CD8-positive, alpha-beta memory T cell (primary cell): Measurements from ENCODE around the gene GNG13. TPM values are rescaled to one million over a fixed set of nuclear protein-coding genes. Genes with fewer than 3 reads are reported as not detected.
"Not testable (repeated sequence)": the region's sequence is repeated elsewhere in the genome, so short reads cannot be mapped to it uniquely, and the experiment has no call there.

ENCODE experiments used
- CTCF ChIA-PET: fragments of 350-600 bp; sonication (Branson Sonifier 250); formaldehyde crosslinking; loops from one replicate; lab custom pipeline; 2021; ENCODE audit warnings: antibody characterized with exemption; lab: Charles Lee
- POLR2A ChIA-PET: fragments of 350-600 bp; sonication (Branson Sonifier 250); formaldehyde crosslinking; loops from one replicate; lab custom pipeline; 2021; ENCODE audit warnings: antibody characterized with exemption; lab: Charles Lee
- DNase-seq, 5 donors: peaks; one replicate each; pipeline versions ENCODE4 v3.0.0 to v3.0.0-alpha.2; 2020 to 2022; ENCODE audit warnings: mixed read lengths in 1 of 5
- H3K27ac ChIP-seq: one replicate; pipeline ENCODE4 v1.7.0; 2013; ENCODE audit warnings: low read depth, mild to moderate bottlenecking, low read length, moderate library complexity
- H3K27me3 ChIP-seq: 2 replicates; pipeline ENCODE4 v1.7.0; 2013; ENCODE audit warnings: low read length, mild to moderate bottlenecking; ENCODE audit not compliant: insufficient read depth, poor library complexity, severe bottlenecking
- H3K36me3 ChIP-seq: 2 replicates; pipeline ENCODE4 v1.7.0; 2013; ENCODE audit warnings: mild to moderate bottlenecking, low read length, moderate library complexity; ENCODE audit not compliant: insufficient read depth
- H3K4me1 ChIP-seq: 2 replicates; pipeline ENCODE4 v1.7.0; 2013; ENCODE audit warnings: mild to moderate bottlenecking, low read length, moderate library complexity; ENCODE audit not compliant: insufficient read depth
- H3K4me3 ChIP-seq: 2 replicates; pipeline ENCODE4 v1.7.0; 2013; ENCODE audit warnings: mild to moderate bottlenecking, low read length
- H3K9me3 ChIP-seq: 2 replicates; pipeline ENCODE4 v1.7.0; 2013; ENCODE audit warnings: mild to moderate bottlenecking, low read length
- H3K27ac Mint-ChIP-seq, 8 donors: one replicate each; pipeline ENCODE4 v1.8.0; 2020 to 2021; ENCODE audit warnings: mixed read lengths in 8 of 8, mild to moderate bottlenecking in 6 of 8, inconsistent platforms in 3 of 8, moderate library complexity in 3 of 8
- H3K27me3 Mint-ChIP-seq, 2 donors: one replicate each; pipeline ENCODE4 v1.8.0; 2020 to 2021; ENCODE audit warnings: mixed read lengths in 2 of 2, mild to moderate bottlenecking in 1 of 2, moderate library complexity in 1 of 2
- H3K36me3 Mint-ChIP-seq, 3 donors: one replicate each; pipeline ENCODE4 v1.8.0; 2020 to 2021; ENCODE audit warnings: mixed read lengths in 3 of 3, inconsistent platforms in 1 of 3, mild to moderate bottlenecking in 1 of 3
- H3K4me1 Mint-ChIP-seq, 3 donors: one replicate each; pipeline ENCODE4 v1.8.0; 2020 to 2021; ENCODE audit warnings: mixed read lengths in 3 of 3, inconsistent platforms in 1 of 3, mild to moderate bottlenecking in 1 of 3
- H3K4me3 Mint-ChIP-seq, 7 donors: one replicate each; pipeline ENCODE4 v1.8.0; 2020 to 2021; ENCODE audit warnings: mixed read lengths in 7 of 7, mild to moderate bottlenecking in 6 of 7, moderate library complexity in 4 of 7, inconsistent platforms in 2 of 7
- H3K9me3 Mint-ChIP-seq, 5 donors: one replicate each; pipeline ENCODE4 v1.8.0; 2020 to 2022; ENCODE audit warnings: mixed read lengths in 5 of 5, mild to moderate bottlenecking in 3 of 5, moderate library complexity in 2 of 5, inconsistent platforms in 1 of 5
- polyA plus RNA-seq: library from polyadenylated mRNA; unstranded; fragments of 300-500 nt; fragmentation: Illumina TruSeq; gene quantifications from one replicate; pipeline ENCODE4 v1.2.3, GENCODE V29; 2021
- total RNA-seq, 2 experiments: library from RNA; stranded (reverse); gene quantifications; one replicate each; pipeline ENCODE4 v1.2.3, GENCODE V29; 2021

GNG13 gene
- total and polyA plus RNA-seq, 3 experiments from 2014 or later: not detected

DNA sequence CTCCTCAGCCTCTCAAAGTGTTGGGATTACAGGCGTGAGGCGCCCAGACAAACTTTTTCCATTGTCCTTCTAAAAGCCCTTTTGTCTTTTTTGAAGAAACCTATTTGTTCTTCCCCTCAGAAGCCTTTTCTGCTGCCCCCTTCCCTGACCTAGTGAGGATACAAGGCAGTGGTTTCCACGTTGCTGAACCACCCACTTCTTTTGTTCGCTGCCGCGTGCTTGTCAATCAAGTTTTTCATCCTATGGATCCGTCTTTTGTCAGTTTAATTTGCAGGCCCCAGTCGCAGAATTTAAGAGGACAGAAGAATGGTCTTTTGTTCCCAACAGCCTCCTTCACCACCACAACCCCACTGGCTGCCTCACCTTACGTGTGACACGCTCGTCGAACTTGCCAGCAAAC, 20.2 kb upstream of the GNG13 start:
- CTCF ChIA-PET: no interaction called here
- no peak overlapping the region for H3K27ac ChIP-seq
- Mint-ChIP-seq H3K4me3 (peak overlapping the region in 2 of 7 donors; percentile 23 to 41), H3K9me3 (no peaks in the 10 kb centered on the region), H3K36me3 (no peaks in the 10 kb centered on the region), H3K27me3 (peaks cover 13 to 31% of the 10 kb centered on the region in 2 donors), H3K4me1 (peaks cover 7 to 16% (median 10%) of the 10 kb centered on the region in 3 donors), H3K27ac (no peak overlapping the region)
- no peak for DNase-seq
- POLR2A ChIA-PET: no interaction called here
- H3K9me3 ChIP-seq: no peaks in the 10 kb centered on the region
- no peak overlapping the region for H3K4me3 ChIP-seq
- H3K4me1 ChIP-seq: peaks cover 7% of the 10 kb centered on the region
- peaks cover 4% of the 10 kb centered on the region for H3K27me3 ChIP-seq
- H3K36me3 ChIP-seq: no peaks in the 10 kb centered on the region

DNA sequence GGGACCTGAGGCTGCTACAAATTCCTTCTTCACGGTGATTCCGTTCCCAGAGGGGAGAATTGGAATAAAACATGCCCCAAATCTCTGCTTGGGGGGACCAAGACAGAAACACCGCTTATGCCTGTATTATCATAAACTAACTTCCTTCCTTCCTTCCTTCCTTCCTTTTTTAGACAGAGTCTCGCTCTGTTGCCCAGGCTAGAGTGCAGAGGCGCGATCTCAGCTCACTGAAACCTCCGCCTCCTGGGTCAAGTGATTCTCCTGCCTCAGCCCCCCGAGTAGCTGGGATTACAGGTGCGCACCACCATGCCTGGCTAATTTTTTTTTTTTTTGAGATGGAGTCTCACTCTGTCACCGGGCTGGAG, 19.5 kb upstream of the GNG13 start:
- peaks cover 19 to 31% of the 10 kb centered on the region in 2 donors for H3K27me3 Mint-ChIP-seq
- H3K36me3 ChIP-seq, H3K9me3 ChIP-seq, H3K36me3 Mint-ChIP-seq, H3K4me1 ChIP-seq, H3K9me3 Mint-ChIP-seq, H3K27me3 ChIP-seq, DNase-seq, H3K27ac ChIP-seq, H3K4me3 ChIP-seq, POLR2A ChIA-PET, H3K4me3 Mint-ChIP-seq: not testable (repeated sequence)
- peaks cover 7 to 16% (median 10%) of the 10 kb centered on the region in 3 donors for H3K4me1 Mint-ChIP-seq
- CTCF ChIA-PET: interaction anchor here (1.3 kb wide), 1 partner anchor 283 kb away, joined by 4 read pairs; no protein-coding TSS in a partner anchor
- peak overlapping the region in 5 of 8 donors; percentile 5 to 90 (median 39) for H3K27ac Mint-ChIP-seq

DNA sequence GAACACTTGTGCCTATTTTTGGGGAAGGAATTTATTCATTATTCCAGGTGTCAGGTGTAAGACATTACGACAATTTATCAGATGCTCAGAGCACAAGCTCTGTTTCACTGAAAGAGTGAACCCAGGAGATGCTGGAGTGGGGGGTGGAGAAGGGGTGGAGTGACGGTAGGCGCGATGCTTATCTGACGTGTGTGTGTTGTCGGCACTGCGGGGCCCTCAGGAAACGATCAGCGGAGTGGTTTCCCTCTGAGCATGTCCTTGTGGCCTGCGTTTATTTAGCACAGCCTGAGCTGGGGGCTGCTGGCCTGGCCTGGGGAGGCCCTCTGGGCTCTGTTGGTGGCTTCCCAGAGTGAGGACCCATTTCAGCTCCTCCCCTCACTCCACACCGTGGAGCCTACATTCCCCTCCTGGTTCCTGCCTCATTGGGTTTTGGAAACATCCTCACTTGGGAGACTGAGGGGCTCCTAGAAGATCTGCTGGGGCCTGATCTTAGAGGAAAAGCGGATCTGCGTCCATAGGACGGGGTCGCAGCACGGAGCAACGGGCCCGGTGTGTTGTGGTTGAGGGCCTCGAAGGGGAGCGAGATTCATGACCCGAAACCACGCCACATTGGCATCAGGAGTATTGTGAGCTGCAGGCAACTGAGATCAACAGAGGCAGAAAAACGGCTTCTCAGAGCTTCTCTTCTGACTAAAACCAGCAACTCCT, 19.0 kb upstream of the GNG13 start:
- H3K4me1 Mint-ChIP-seq: peaks cover 7 to 16% (median 10%) of the 10 kb centered on the region in 3 donors
- no peaks in the 10 kb centered on the region for H3K36me3 Mint-ChIP-seq
- Histone ChIP-seq H3K9me3 (no peaks in the 10 kb centered on the region), H3K27ac (no peak overlapping the region), H3K27me3 (peaks cover 4% of the 10 kb centered on the region), H3K4me1 (peaks cover 7% of the 10 kb centered on the region), H3K36me3 (no peaks in the 10 kb centered on the region), H3K4me3 (no peak overlapping the region)
- DNase-seq: peak in 2 of 5 donors; percentile 13 to 29
- H3K27me3 Mint-ChIP-seq: peaks cover 23 to 35% of the 10 kb centered on the region in 2 donors
- ChIA-PET CTCF (interaction anchor here (1.3 kb wide), 1 partner anchor 284 kb away, joined by 4 read pairs; no protein-coding TSS in a partner anchor), POLR2A (no interaction called here)
- peak overlapping the region in 4 of 7 donors; percentile 12 to 63 (median 20) for H3K4me3 Mint-ChIP-seq
- peak overlapping the region in 5 of 8 donors; percentile 39 to 90 (median 56) for H3K27ac Mint-ChIP-seq
- H3K9me3 Mint-ChIP-seq: no peaks in the 10 kb centered on the region

DNA sequence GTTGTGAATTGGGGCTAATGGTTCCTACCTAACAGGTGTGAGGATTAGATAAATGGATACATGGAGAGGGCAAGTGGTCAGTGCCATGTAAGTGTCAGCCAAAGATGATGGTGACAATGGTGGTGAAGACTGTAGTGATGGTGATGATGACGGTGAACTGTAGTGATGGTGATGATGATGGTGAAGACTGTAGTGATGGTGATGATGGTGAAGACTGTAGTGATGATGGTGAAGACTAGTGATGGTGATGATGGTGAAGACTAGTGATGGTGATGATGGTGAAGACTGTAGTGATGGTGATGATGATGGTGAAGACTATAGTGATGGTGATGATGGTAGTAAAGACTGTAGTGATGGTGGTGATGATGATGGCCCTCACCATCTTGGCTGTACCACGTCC, 18.1 kb upstream of the GNG13 start:
- Histone ChIP-seq H3K36me3 (no peaks in the 10 kb centered on the region), H3K4me3 (no peak overlapping the region), H3K27me3 (peaks cover 4% of the 10 kb centered on the region), H3K27ac (no peak overlapping the region), H3K9me3 (no peaks in the 10 kb centered on the region), H3K4me1 (peaks cover 7% of the 10 kb centered on the region)
- Mint-ChIP-seq H3K36me3 (no peaks in the 10 kb centered on the region), H3K4me3 (no peak overlapping the region), H3K9me3 (no peaks in the 10 kb centered on the region), H3K27ac (no peak overlapping the region), H3K4me1 (peaks cover 7 to 16% (median 10%) of the 10 kb centered on the region in 3 donors), H3K27me3 (peaks cover 24 to 39% of the 10 kb centered on the region in 2 donors)
- POLR2A ChIA-PET: no interaction called here
- no peak for DNase-seq
- CTCF ChIA-PET: no interaction called here

DNA sequence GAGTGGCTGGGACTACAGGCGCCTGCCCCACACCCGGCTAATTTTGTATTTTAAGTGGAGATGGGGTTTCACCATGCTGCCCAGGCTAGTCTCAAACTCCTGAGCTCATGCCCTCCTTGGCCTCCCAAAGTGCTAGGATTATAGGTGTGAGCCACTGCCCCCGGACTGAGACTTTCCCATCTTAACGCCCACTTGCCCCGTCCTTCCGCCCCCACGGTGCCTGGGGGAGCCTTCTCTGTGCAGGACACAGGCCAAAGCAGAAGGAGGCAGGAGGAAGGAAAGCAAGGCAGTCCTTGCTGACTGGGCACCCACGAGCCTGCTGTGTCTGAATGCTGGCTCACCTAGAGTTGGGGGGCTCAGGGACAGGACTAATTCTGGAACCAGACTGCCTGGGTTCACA, 17.6 kb upstream of the GNG13 start:
- no peaks in the 10 kb centered on the region for H3K9me3 Mint-ChIP-seq

DNA sequence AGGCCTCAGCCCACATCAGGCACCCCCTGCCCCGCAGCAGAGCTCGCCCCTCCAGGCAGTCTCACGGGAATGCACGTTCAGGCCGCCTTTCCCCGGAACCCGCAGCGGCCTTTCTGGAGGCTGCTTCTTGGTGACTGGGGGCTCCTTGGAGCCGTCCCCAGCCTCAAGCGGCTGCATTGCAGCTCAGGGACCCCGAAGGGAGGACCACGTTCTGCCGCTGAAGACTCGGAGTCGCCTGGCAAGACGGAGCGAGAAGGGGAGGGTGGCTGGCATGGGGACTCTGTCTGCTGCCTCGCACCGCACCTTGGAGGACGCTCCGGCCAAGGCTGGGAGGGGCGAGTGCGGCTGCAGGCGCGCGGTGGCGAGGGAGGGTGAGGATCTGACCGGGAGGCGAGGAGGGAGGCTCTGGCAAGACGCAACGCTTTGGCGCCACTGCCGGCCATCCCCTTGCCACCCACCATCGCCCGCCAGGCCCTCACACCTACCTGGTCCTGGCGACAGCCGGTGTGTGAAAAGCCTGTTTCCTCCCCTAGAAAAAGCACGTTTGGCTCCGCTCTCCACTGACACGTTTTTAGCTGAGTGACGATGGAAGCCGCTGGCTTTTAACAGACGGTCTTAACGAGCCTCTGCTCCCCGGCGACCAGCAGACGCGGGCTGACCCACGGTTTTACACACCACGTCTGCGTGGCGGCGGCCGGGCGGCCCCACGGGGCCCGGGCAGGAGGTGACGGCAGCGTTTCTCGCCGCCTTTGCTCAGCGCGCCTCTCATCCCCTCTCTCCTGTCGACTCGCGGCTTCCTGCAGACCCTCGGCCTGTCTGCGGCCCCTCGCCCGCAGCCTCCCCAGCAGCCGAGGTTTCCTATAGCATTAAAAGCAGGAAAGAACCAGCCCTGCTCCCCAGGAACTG, 16.7 kb upstream of the GNG13 start:
- H3K4me3 Mint-ChIP-seq: no peak overlapping the region
- Histone ChIP-seq H3K4me1 (peaks cover 7% of the 10 kb centered on the region), H3K4me3 (no peak overlapping the region), H3K27ac (no peak overlapping the region), H3K27me3 (peaks cover 4% of the 10 kb centered on the region), H3K9me3 (no peaks in the 10 kb centered on the region), H3K36me3 (no peaks in the 10 kb centered on the region)
- no peak overlapping the region for H3K27ac Mint-ChIP-seq
- H3K9me3 Mint-ChIP-seq: peaks cover 0 to 2% (median 0%) of the 10 kb centered on the region in 5 donors
- ChIA-PET POLR2A (no interaction called here), CTCF (no interaction called here)
- H3K27me3 Mint-ChIP-seq: peaks cover 28 to 40% of the 10 kb centered on the region in 2 donors
- peaks cover 10 to 19% (median 10%) of the 10 kb centered on the region in 3 donors for H3K4me1 Mint-ChIP-seq
- no peaks in the 10 kb centered on the region for H3K36me3 Mint-ChIP-seq
- no peak for DNase-seq

More for the DNA sequence above, 17.6 kb upstream of the GNG13 start:
- Histone ChIP-seq H3K27me3 (peaks cover 4% of the 10 kb centered on the region), H3K9me3 (no peaks in the 10 kb centered on the region), H3K36me3 (no peaks in the 10 kb centered on the region), H3K4me3 (no peak overlapping the region), H3K27ac (no peak overlapping the region), H3K4me1 (peaks cover 7% of the 10 kb centered on the region)
- no peaks in the 10 kb centered on the region for H3K36me3 Mint-ChIP-seq
- CTCF ChIA-PET: no interaction called here
- H3K4me3 Mint-ChIP-seq: no peak overlapping the region
- H3K27ac Mint-ChIP-seq: no peak overlapping the region
- peaks cover 7 to 16% (median 10%) of the 10 kb centered on the region in 3 donors for H3K4me1 Mint-ChIP-seq
- H3K27me3 Mint-ChIP-seq: peaks cover 21 to 34% of the 10 kb centered on the region in 2 donors
- POLR2A ChIA-PET: no interaction called here
- DNase-seq: no peak

DNA sequence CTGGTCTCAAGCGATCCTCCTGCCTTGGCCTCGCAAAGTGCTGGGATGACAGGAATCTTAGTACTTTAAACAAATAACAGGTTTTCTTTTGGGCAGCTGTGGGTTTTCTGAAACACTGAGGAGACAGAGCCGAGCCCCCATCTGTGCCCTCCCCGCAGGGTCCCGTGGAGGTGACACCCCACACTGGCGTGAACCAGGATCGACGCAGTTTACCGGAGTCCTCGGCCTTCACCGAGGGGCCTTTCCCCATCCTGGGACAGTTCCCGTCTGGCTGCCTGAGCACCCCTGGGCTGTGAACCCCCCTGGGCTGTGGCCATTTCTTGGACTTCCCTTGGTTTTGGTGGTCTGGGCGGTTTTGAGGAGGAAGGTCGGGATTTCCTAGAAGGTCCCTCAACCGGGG, 15.3 kb upstream of the GNG13 start:
- Histone ChIP-seq H3K27ac (no peak overlapping the region), H3K4me1 (peaks cover 7% of the 10 kb centered on the region), H3K4me3 (no peak overlapping the region), H3K9me3 (no peaks in the 10 kb centered on the region), H3K27me3 (peaks cover 4% of the 10 kb centered on the region), H3K36me3 (no peaks in the 10 kb centered on the region)
- Mint-ChIP-seq H3K27ac (no peak overlapping the region), H3K4me1 (peaks cover 10 to 17% (median 10%) of the 10 kb centered on the region in 3 donors), H3K9me3 (peaks cover 0 to 5% (median 0%) of the 10 kb centered on the region in 5 donors), H3K27me3 (peaks cover 32 to 39% of the 10 kb centered on the region in 2 donors), H3K4me3 (no peak overlapping the region), H3K36me3 (peaks cover 0 to 3% (median 0%) of the 10 kb centered on the region in 3 donors)
- no peak for DNase-seq
- POLR2A ChIA-PET: no interaction called here
- CTCF ChIA-PET: no interaction called here

DNA sequence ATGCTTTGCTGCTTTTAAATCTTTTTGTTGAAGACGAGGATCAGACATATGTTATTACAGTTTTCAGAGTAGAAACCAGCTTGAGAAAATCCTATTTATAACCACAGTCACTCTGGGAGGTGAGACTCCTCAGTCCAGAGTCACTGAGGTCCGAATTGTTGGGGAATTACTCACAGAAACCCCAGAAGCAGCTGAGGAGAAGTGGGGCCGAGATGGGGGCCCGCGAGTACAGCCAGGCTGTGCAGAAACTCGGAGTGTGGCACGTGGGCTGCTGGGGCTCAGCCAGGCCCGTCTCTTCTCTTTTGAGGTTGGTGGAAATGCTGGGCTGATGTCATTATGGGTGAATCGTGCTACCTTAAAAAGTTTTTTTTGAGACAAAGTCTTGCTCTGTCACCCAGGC, 14.4 kb upstream of the GNG13 start:
- Histone ChIP-seq H3K4me3 (no peak overlapping the region), H3K36me3 (no peaks in the 10 kb centered on the region), H3K27me3 (peaks cover 4% of the 10 kb centered on the region), H3K9me3 (no peaks in the 10 kb centered on the region), H3K27ac (no peak overlapping the region), H3K4me1 (peaks cover 7% of the 10 kb centered on the region)
- ChIA-PET POLR2A (no interaction called here), CTCF (no interaction called here)
- Mint-ChIP-seq H3K27me3 (peaks cover 32 to 35% of the 10 kb centered on the region in 2 donors), H3K9me3 (peaks cover 0 to 5% (median 0%) of the 10 kb centered on the region in 5 donors), H3K27ac (no peak overlapping the region), H3K4me3 (peak overlapping the region in 1 of 7 donors; percentile 48), H3K4me1 (peaks cover 8 to 12% (median 9%) of the 10 kb centered on the region in 3 donors), H3K36me3 (peaks cover 0 to 3% (median 0%) of the 10 kb centered on the region in 3 donors)
- DNase-seq: no peak
